Activated CD4-positive, alpha-beta T cell treated with anti-CD3 and anti-CD28 coated beads for 36 hours (primary cell): ENCODE data around the gene RAB34. TPM values are rescaled to one million over a fixed set of nuclear protein-coding genes. Genes with fewer than 3 reads are reported as not detected.

Experiments used
- ATAC-seq: fragments of 200-7000 bp; cut with Tn5 transposase; one replicate; pipeline ENCODE4 v1.10.0; 2021; ENCODE audit warnings: mild to moderate bottlenecking, moderate library complexity
- CTCF ChIA-PET: fragments of 350-600 bp; sonication (Branson Sonifier 250); formaldehyde crosslinking; loops from one replicate; lab custom pipeline; 2021; ENCODE audit warnings: antibody characterized with exemption; lab: Charles Lee
- POLR2A ChIA-PET: fragments of 350-600 bp; sonication (Branson Sonifier 250); formaldehyde crosslinking; loops from one replicate; lab custom pipeline; 2021; ENCODE audit warnings: antibody characterized with exemption, inconsistent platforms; lab: Charles Lee
- DNase-seq: peaks from one replicate; pipeline ENCODE4 v3.0.0-alpha.2; 2020
- H3K27ac Mint-ChIP-seq: one replicate; pipeline ENCODE4 v1.8.0; 2021; ENCODE audit warnings: mixed read lengths
- H3K27me3 Mint-ChIP-seq: one replicate; pipeline ENCODE4 v1.8.0; 2021; ENCODE audit warnings: mixed read lengths
- H3K36me3 Mint-ChIP-seq: one replicate; pipeline ENCODE4 v1.8.0; 2021; ENCODE audit warnings: low read depth, mixed read lengths
- H3K4me1 Mint-ChIP-seq: one replicate; pipeline ENCODE4 v1.8.0; 2021; ENCODE audit warnings: mixed read lengths
- H3K4me3 Mint-ChIP-seq: one replicate; pipeline ENCODE4 v1.8.0; 2021; ENCODE audit warnings: mild to moderate bottlenecking, moderate library complexity, mixed read lengths
- H3K9me3 Mint-ChIP-seq: one replicate; pipeline ENCODE4 v1.8.0; 2021; ENCODE audit warnings: low read depth, mixed read lengths
- intact Hi-C, 2 experiments: fragments of 100-400 bp; cut with DNase I in 1 of 2; cut with micrococcal nuclease in 1 of 2; formaldehyde crosslinking; loops; one replicate each; pipeline versions ENCODE4 v1.14.2 to v1.15.1; 2022 to 2024; cut with DNase I, micrococcal nuclease
- total RNA-seq, 2 experiments: library from RNA; stranded (reverse); gene quantifications; one replicate each; pipeline ENCODE4 v1.2.3, GENCODE V29; 2021

RAB34 gene
- total RNA-seq, 2 experiments from 2014 or later, result 13.6 to 17.4 TPM

DNA sequence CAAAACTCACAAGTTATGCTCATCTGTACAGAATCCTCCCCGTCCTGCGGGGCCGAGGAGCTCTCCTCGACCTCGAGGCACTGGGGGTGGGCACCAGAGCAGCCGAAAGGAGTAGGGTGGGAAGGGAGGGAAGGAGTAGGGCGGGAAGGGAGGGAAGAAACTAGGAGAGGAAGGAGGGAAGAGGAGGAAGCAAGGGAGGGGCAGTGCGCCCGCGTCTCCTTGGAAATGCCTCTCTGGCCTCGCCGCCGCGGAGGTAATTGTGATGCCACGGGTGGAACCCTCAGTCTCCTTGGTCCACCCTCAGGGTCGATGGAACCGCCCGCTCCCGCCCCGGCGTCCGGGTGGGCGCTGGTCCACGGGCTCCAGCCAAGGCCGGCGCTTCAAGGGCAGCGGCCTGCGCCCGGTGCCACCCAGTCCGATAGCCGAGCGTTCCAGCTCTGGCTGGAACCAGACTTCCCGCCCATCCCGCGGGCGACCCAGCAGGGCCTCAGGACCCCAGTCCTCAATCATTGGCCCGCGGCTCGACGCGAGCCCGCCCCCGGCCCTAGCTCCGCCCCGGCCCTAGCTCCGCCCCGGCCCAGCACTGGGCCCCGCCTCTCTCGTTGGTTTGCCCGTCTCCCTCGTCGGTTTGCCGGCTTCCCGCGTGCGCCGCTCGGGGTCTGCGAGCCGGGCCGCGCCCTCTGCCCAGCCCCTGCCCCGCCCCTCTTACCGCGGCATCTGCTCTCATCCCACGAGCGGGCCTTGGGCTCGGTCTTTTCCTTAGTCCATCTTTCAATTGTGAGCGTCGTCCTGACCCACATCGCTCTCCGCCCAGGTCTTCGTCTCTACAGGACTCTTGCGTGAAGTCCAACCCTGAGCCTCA is 6.6 kb downstream of the RAB34 start:
- peak overlapping the region; percentile 91 for H3K27ac Mint-ChIP-seq
- intact Hi-C loops, result loop anchor here (1.0 to 5.0 kb wide), 11 partner anchors 8 to 581 kb away; partner anchors contain the start of genes BLTP2 (in 2 of the 2), RPL23A (in 2 of the 2), SUPT6H (in 2 of the 2) and NUFIP2 (in 1 of the 2)
- peak overlapping the region; percentile 80 for H3K4me3 Mint-ChIP-seq

GRCh38 chr17:28707339-28707720 is 10.3 kb downstream of the RAB34 start:
- Mint-ChIP-seq H3K4me3 (no peak overlapping the region), H3K4me1 (peaks cover 14% of the 10 kb centered on the region), H3K27me3 (peaks cover under 1% of the 10 kb centered on the region), H3K27ac (no peak overlapping the region), H3K36me3 (peaks cover 12% of the 10 kb centered on the region), H3K9me3 (no peaks in the 10 kb centered on the region)
- DNase-seq, result no peak
- intact Hi-C loops, result no loop called here
- no peak for ATAC-seq
- ChIA-PET POLR2A (interaction anchor here (1.1 kb wide), 1 partner anchor 13 kb away, joined by 3 read pairs; the partner anchor contains the start of gene RPL23A), CTCF (interaction anchor here (1.1 kb wide), 1 partner anchor 60 kb away, joined by 3 read pairs; no protein-coding TSS in a partner anchor)

More for the DNA sequence above, 6.6 kb downstream of the RAB34 start:
- peaks cover 19% of the 10 kb centered on the region for H3K4me1 Mint-ChIP-seq
- peaks cover 17% of the 10 kb centered on the region for H3K27me3 Mint-ChIP-seq
- CTCF ChIA-PET, result interaction anchor here (1.0 to 2.9 kb wide), 9 partner anchors 9 to 101 kb away, joined by 3 to 19 read pairs (median 4); partner anchors contain the start of genes BLTP2, NEK8, RPL23A and SDF2
- peak; percentile 90 for ATAC-seq
- POLR2A ChIA-PET, result interaction anchor here (0.6 to 2.5 kb wide), 11 partner anchors 9 to 238 kb away, joined by 3 to 31 read pairs (median 4); partner anchors contain the start of genes BLTP2, NEK8, PIGS and RPL23A
- peak; percentile 94 for DNase-seq
- no peaks in the 10 kb centered on the region for H3K9me3 Mint-ChIP-seq
- H3K36me3 Mint-ChIP-seq, result no peaks in the 10 kb centered on the region

- H3K4me1 Mint-ChIP-seq, result peaks cover 8% of the 10 kb centered on the region
- no peaks in the 10 kb centered on the region for H3K27me3 Mint-ChIP-seq
- ChIA-PET POLR2A (no interaction called here), CTCF (no interaction called here)
- ATAC-seq (no peak), DNase-seq (no peak)
- no peak overlapping the region for H3K27ac Mint-ChIP-seq
- H3K4me3 Mint-ChIP-seq, result no peak overlapping the region
- intact Hi-C loops, result no loop called here
- H3K36me3 Mint-ChIP-seq, result peaks cover 13% of the 10 kb centered on the region
- H3K9me3 Mint-ChIP-seq, result no peaks in the 10 kb centered on the region
Measured at GRCh38 chr17:28706471-28707338, 11.0 kb downstream of the RAB34 start.

DNA sequence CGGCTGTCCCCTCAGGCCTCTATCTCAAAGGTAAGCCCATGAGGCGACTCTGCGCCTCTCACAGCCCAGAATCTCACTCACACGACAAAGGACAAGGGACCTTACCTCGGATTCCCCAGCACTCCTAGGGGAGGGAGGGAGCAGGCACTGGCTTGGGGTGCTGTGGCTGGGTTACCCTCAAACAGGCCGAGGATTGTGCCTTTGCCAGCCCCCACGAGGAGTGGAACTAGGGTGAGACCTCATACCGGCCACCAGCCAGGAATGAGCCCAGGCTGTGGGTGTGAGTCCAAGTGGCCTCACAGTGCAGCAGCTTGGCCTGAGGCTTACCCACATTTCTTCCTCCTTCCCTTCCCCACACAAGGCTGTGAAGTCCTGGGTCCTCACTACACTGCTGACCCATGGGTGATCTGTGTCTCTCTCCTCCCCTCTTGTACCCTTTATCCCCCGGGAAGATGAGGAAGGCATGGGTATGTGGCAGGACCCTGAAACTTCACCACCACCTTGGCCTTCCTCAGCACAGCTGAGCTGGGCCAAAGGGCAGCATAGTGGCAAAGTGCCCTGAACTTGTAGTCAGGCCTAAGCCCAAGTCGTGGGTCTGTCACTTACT is 11.8 kb downstream of the RAB34 start:
- DNase-seq, result no peak
- intact Hi-C loops, result no loop called here
- Mint-ChIP-seq H3K9me3 (no peaks in the 10 kb centered on the region), H3K27me3 (no peaks in the 10 kb centered on the region), H3K27ac (no peak overlapping the region), H3K4me3 (no peak overlapping the region), H3K36me3 (peaks cover 22% of the 10 kb centered on the region), H3K4me1 (peaks cover 4% of the 10 kb centered on the region)
- ChIA-PET POLR2A (interaction anchor here (0.6 kb wide), 1 partner anchor 160 kb away, joined by 4 read pairs; no protein-coding TSS in a partner anchor), CTCF (interaction anchor here (1.1 kb wide), 1 partner anchor 117 kb away, joined by 3 read pairs; no protein-coding TSS in a partner anchor)
- no peak for ATAC-seq

DNA sequence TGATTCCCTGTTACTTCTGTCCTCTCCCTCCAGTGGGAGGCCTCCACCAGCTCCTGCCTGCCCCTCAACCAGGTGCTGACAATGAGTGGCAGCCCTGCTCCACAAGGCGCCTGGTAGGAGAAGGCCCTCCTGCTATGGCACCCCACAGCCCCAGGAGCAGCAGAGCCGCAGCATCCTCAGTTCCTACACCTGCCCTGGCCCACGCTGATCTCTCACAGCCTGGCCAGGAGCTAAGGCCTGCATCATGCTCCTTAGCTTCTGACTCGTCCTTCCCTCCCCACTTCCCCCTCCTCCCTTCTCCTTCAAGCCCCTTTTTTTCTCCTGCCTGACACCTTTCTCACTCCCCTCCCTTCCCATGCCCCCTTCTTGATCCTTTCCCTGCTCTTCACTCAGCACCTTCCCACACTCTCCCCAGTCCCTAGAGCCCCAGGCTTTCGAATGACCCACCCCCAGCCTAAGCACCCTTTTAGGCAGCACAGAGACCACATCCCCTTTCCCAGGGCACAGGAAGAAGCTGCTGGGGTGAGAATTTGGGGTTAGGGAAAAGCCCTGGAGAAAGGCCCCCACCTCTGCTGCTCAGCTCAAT is 12.5 kb downstream of the RAB34 start:
- POLR2A ChIA-PET, result interaction anchor here (0.6 kb wide), 1 partner anchor 159 kb away, joined by 4 read pairs; no protein-coding TSS in a partner anchor
- Mint-ChIP-seq H3K9me3 (no peaks in the 10 kb centered on the region), H3K27ac (no peak overlapping the region), H3K27me3 (no peaks in the 10 kb centered on the region), H3K36me3 (peaks cover 28% of the 10 kb centered on the region), H3K4me1 (no peaks in the 10 kb centered on the region), H3K4me3 (no peak overlapping the region)
- DNase-seq (no peak), ATAC-seq (no peak)
- CTCF ChIA-PET, result interaction anchor here (1.1 kb wide), 1 partner anchor 118 kb away, joined by 3 read pairs; no protein-coding TSS in a partner anchor
- intact Hi-C loops, result no loop called here

- peaks cover 36% of the 10 kb centered on the region for H3K36me3 Mint-ChIP-seq
- H3K4me1 Mint-ChIP-seq, result no peaks in the 10 kb centered on the region
- intact Hi-C loops, result no loop called here
- H3K4me3 Mint-ChIP-seq, result no peak overlapping the region
- ChIA-PET CTCF (no interaction called here), POLR2A (no interaction called here)
- DNase-seq (no peak), ATAC-seq (no peak)
- no peaks in the 10 kb centered on the region for H3K27me3 Mint-ChIP-seq
- no peak overlapping the region for H3K27ac Mint-ChIP-seq
- H3K9me3 Mint-ChIP-seq, result no peaks in the 10 kb centered on the region
Measured at GRCh38 chr17:28704219-28704858, 13.3 kb downstream of the RAB34 start.

DNA sequence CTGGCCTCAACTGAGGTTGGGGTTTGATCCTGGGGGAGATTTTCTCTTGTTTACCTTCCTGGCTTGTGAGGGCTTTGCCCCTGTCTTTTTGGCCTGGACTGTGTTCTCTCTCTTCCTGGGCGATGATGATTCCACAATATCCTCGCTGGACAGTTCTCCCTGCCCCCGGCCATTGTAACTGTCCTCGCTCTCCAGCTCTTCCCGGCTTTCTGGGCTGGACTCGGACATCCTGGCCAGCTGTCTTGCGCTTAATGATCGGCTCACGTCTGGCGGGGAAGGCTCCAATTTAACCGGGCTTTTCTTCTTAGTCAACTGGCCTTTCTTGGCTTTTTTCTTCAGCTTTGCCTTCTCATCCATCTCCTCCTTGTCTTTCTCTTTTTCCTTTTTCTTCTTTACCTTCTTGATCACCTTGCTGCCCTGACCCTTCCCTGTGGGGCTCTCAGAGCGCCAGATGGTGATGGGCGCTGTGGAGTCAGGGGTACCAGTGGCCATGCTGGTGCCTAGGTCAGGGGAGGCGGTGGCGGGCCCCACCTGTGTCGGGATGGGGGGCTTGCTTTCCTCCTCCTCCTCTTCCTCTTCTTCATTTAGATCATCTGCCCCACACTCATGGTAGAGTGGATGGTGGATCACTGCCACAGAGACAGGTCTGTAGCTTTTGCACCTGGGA is 14.0 kb downstream of the RAB34 start:
- no peak overlapping the region for H3K4me3 Mint-ChIP-seq
- H3K27me3 Mint-ChIP-seq, result no peaks in the 10 kb centered on the region
- ATAC-seq, result no peak
- CTCF ChIA-PET, result interaction anchor here (0.6 to 2.1 kb wide), 2 partner anchors 13 to 57 kb away, joined by 3 to 6 read pairs; no protein-coding TSS in a partner anchor
- DNase-seq, result no peak
- peaks cover 40% of the 10 kb centered on the region for H3K36me3 Mint-ChIP-seq
- POLR2A ChIA-PET, result no interaction called here
- intact Hi-C loops, result no loop called here
- H3K27ac Mint-ChIP-seq, result no peak overlapping the region
- H3K4me1 Mint-ChIP-seq, result no peaks in the 10 kb centered on the region
- H3K9me3 Mint-ChIP-seq, result no peaks in the 10 kb centered on the region

DNA sequence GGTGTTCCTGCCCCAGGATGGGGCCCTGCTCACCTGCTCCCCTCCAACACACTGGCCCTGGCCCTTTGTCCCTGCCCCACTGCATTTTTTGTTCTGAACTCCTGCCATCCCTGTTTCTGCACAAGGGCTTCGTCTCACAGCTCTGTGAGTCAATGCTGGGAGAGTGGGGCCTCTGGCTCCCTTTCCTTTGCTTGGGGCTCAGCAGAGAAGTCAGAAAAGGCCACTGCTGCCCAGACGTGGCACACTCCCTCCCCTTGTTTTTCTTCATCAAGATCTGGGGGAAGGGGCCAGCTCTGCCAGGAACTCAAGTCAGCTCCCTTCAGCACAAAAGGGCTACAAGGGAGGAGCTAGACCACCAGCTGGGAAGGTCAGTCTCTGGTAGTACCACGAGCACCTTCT is 14.9 kb downstream of the RAB34 start:
- CTCF ChIA-PET, result interaction anchor here (0.7 to 2.1 kb wide), 5 partner anchors 8 to 56 kb away, joined by 3 to 6 read pairs (median 5); partner anchors contain the start of gene PROCA1
- peaks cover 45% of the 10 kb centered on the region for H3K36me3 Mint-ChIP-seq
- intact Hi-C loops, result no loop called here

GRCh38 chr17:28702026-28702751 is 15.5 kb downstream of the RAB34 start:
- no peaks in the 10 kb centered on the region for H3K9me3 Mint-ChIP-seq
- ChIA-PET POLR2A (no interaction called here), CTCF (interaction anchor here (0.7 to 2.1 kb wide), 7 partner anchors 9 to 58 kb away, joined by 3 to 6 read pairs (median 4); partner anchors contain the start of genes PROCA1 and RPL23A)
- ATAC-seq (no peak), DNase-seq (no peak)
- intact Hi-C loops, result no loop called here
- H3K4me1 Mint-ChIP-seq, result peaks cover 3% of the 10 kb centered on the region
- no peak overlapping the region for H3K27ac Mint-ChIP-seq
- H3K27me3 Mint-ChIP-seq, result no peaks in the 10 kb centered on the region
- H3K4me3 Mint-ChIP-seq, result no peak overlapping the region
- peaks cover 51% of the 10 kb centered on the region for H3K36me3 Mint-ChIP-seq

More for the DNA sequence above, 14.9 kb downstream of the RAB34 start:
- Mint-ChIP-seq H3K9me3 (no peaks in the 10 kb centered on the region), H3K4me1 (peaks cover 3% of the 10 kb centered on the region), H3K4me3 (no peak overlapping the region), H3K27me3 (no peaks in the 10 kb centered on the region), H3K27ac (no peak overlapping the region)
- no peak for ATAC-seq
- DNase-seq, result no peak
- POLR2A ChIA-PET, result no interaction called here
